NCI-H1048 (cell line): ENCODE data around the gene GRK4.

Experiments
- DNase-seq: peaks from one replicate; lab custom pipeline; 2025; lab: John Stamatoyannopoulos, UW

The GRK4 gene

GRCh38 chr4:3013839-3014350 is 50.5 kb downstream of the GRK4 start:
- no peak for DNase-seq

- DNase-seq, result no peak
Measured at GRCh38 chr4:3016961-3017360, 53.6 kb downstream of the GRK4 start.

- DNase-seq, result no peak
Measured at GRCh38 chr4:3017504-3017903, 54.1 kb downstream of the GRK4 start.

- no peak for DNase-seq
Measured at GRCh38 chr4:3019145-3019846, 55.9 kb downstream of the GRK4 start.

- no peak for DNase-seq
Measured at GRCh38 chr4:3021127-3021526, 57.8 kb downstream of the GRK4 start.

- DNase-seq, result no peak
Measured at GRCh38 chr4:3021627-3022026, 58.3 kb downstream of the GRK4 start.

- no peak for DNase-seq
Measured at GRCh38 chr4:3022112-3022511, 58.7 kb downstream of the GRK4 start.

GRCh38 chr4:3022651-3023050 is 59.3 kb downstream of the GRK4 start:
- DNase-seq, result no peak

GRCh38 chr4:3025881-3026280 is 62.5 kb downstream of the GRK4 start:
- no peak for DNase-seq

GRCh38 chr4:3026540-3026939 is 63.2 kb downstream of the GRK4 start:
- DNase-seq, result no peak

GRCh38 chr4:3029464-3029863 is 66.1 kb downstream of the GRK4 start:
- no peak for DNase-seq

- no peak for DNase-seq
Measured at GRCh38 chr4:3030566-3031356, 67.4 kb downstream of the GRK4 start.

- DNase-seq, result no peak
Measured at GRCh38 chr4:3031357-3032082, 68.1 kb downstream of the GRK4 start.

GRCh38 chr4:3034231-3034630 is 70.9 kb downstream of the GRK4 start:
- no peak for DNase-seq

- DNase-seq, result no peak
Measured at GRCh38 chr4:3035249-3035648, 71.9 kb downstream of the GRK4 start.

GRCh38 chr4:3035674-3036073 is 72.3 kb downstream of the GRK4 start:
- DNase-seq, result no peak

GRCh38 chr4:3036131-3036952 is 73.0 kb downstream of the GRK4 start:
- no peak for DNase-seq

GRCh38 chr4:3037957-3038461 is 74.6 kb downstream of the GRK4 start:
- no peak for DNase-seq

- no peak for DNase-seq
Measured at GRCh38 chr4:3039706-3040366, 76.5 kb downstream of the GRK4 start.

GRCh38 chr4:3040452-3041191 is 77.3 kb downstream of the GRK4 start:
- no peak for DNase-seq
